Measurements from ENCODE around the gene SRC. TPM values are rescaled to one million over a fixed set of nuclear protein-coding genes. Genes with fewer than 3 reads are reported as not detected.

The SRC gene
- total and polyA plus RNA-seq, 2 of the 8 experiments (the other 6 are each of a cell fraction or from before 2014, with no cell fraction given), result 27.6 to 28.8 TPM

- Histone ChIP-seq H3K27me3 (replicated peaks in 1 of 4; ENCODE audit: control insufficient read depth in 3 of 4, extremely low read depth in 1 of 4, insufficient read depth in 3 of 4, low read length in 3 of 4) (peaks cover 0 to 22% (median 14%) of the 10 kb centered on the region in 4 experiments; a peak in 4 of 7 replicates), H3K56ac (replicated peaks; ENCODE audit: insufficient read length, low read depth, low read length) (no peak overlapping the region), H4K20me1 (replicated peaks in 1 of 2; ENCODE audit: control insufficient read depth in 1 of 2, insufficient read depth in 2 of 2, low read length in 2 of 2) (peaks cover 0 to 2% of the 10 kb centered on the region in 2 experiments), H3K79me1 (ENCODE audit: low read depth, low read length) (no peaks in the 10 kb centered on the region; the same call in 1 of the 2 replicates), H3K9ac (replicated peaks in 1 of 4; ENCODE audit: extremely low read depth in 1 of 4, low read depth in 3 of 4, low read length in 3 of 4) (no peak overlapping the region), H3K4ac (replicated peaks; ENCODE audit: insufficient read length, low read depth, low read length) (peak overlapping the region; percentile 91), H2BK12ac (ENCODE audit: low read depth, low read length) (peak overlapping the region; percentile 86; the same call in 1 of the 2 replicates), H3K4me1 (replicated peaks in 1 of 4; ENCODE audit: control insufficient read depth in 3 of 4, insufficient read depth in 4 of 4, low read length in 3 of 4) (peaks cover 7 to 46% (median 29%) of the 10 kb centered on the region in 4 experiments), H2BK20ac (ENCODE audit: low read length) (peak overlapping the region; percentile 76), H3K23ac (ENCODE audit: insufficient read length) (no peak overlapping the region), H3K4me2 (ENCODE audit: insufficient read depth in 1 of 2, low read depth in 2 of 2, low read length in 2 of 2) (peak overlapping the region; percentile 59 to 77), H3K23me2 (ENCODE audit: low read depth, low read length) (peaks cover 11% of the 10 kb centered on the region), H2BK15ac (ENCODE audit: low read length) (peak overlapping the region; percentile 36; the same call in 1 of the 2 replicates), H3K4me3 (ENCODE audit: extremely low read depth in 1 of 4, insufficient read depth in 2 of 4, low read depth in 3 of 4, low read length in 4 of 4) (peak overlapping the region; percentile 6 to 48 (median 22); a peak in 4 of 8 replicates), H3K14ac (ENCODE audit: insufficient read length) (no peak overlapping the region), H4K91ac (replicated peaks; ENCODE audit: insufficient read length, low read length) (peak overlapping the region; percentile 93), H3K9me3 (ENCODE audit: insufficient read depth in 2 of 2, low read depth in 1 of 2, low read length in 1 of 2) (no peaks in the 10 kb centered on the region), H2AK5ac (ENCODE audit: low read depth, low read length) (peak overlapping the region; percentile 71), H2AFZ (ENCODE audit: low read length) (peak overlapping the region; percentile 68; the same call in 1 of the 2 replicates), H4K8ac (ENCODE audit: extremely low read depth, insufficient read depth, low read length) (peak overlapping the region; percentile 29; the same call in 1 of the 2 replicates), H3K79me2 (ENCODE audit: control insufficient read depth in 1 of 2, insufficient read depth in 2 of 2, low read length in 2 of 2) (no peaks in the 10 kb centered on the region), H3K27ac (ENCODE audit: low read depth, low read length) (no peak overlapping the region), H3K36me3 (ENCODE audit: control insufficient read depth in 2 of 4, insufficient read depth in 4 of 4, low read length in 3 of 4) (no peaks in the 10 kb centered on the region; a peak in 1 of 8 replicates), H2BK5ac (ENCODE audit: low read depth, low read length) (peak overlapping the region; percentile 68; the same call in 1 of the 2 replicates), H2BK120ac (replicated peaks; ENCODE audit: low read depth, low read length) (peak overlapping the region; percentile 62), H4K5ac (ENCODE audit: insufficient read length, low read depth, low read length) (no peak overlapping the region), H3K18ac (ENCODE audit: extremely low read depth, low read length) (peak overlapping the region; percentile 86)
- TF ChIP-seq CREB1 (IDR thresholded peaks at IDR 0.05) (no peak), SP1 (IDR thresholded peaks at IDR 0.05; ENCODE audit: low read depth, low read length) (no peak), MAX (IDR thresholded peaks at IDR 0.05) (no peak; the same call in 1 of the 2 replicates), GABPA (IDR thresholded peaks at IDR 0.05; ENCODE audit: borderline replicate concordance, insufficient read depth, low read length) (no peak), MAFK (IDR thresholded peaks at IDR 0.05; ENCODE audit: low read depth, low read length) (no peak), EP300 (IDR thresholded peaks at IDR 0.05; ENCODE audit: borderline replicate concordance in 1 of 2, low read depth in 2 of 2, low read length in 2 of 2) (no peak), JUND (IDR thresholded peaks at IDR 0.05; ENCODE audit: low read length) (no peak), EGR1 (IDR thresholded peaks at IDR 0.05; ENCODE audit: borderline replicate concordance, low read depth, low read length) (no peak), BACH1 (IDR thresholded peaks at IDR 0.05; ENCODE audit: low read length) (no peak)
- 50% methylated on average over 16 of the region's 29 CpGs; no CpG with 5 or more reads in 1 of the 2 experiments for WGBS, 2 experiments (ENCODE audit: extremely low coverage in 1 of 2, insufficient coverage in 1 of 2, insufficient read length in 1 of 2, insufficient replicate concordance in 2 of 2, low coverage in 1 of 2, low lambda C conversion rate in 2 of 2, missing lambda C conversion rate in 1 of 2)
- DNase-seq (ENCODE audit: low read depth in 1 of 2, low spot score in 2 of 2) (peak in 1 of 2 experiments; percentile 49), FAIRE-seq (no peak)
- ChIA-PET CTCF (ENCODE audit: partially characterized antibody) (interaction anchor here (0.6 to 2.0 kb wide), 8 partner anchors 9 to 144 kb away, joined by 3 to 9 read pairs (median 4); no protein-coding TSS in a partner anchor), POLR2A (ENCODE audit: partially characterized antibody) (interaction anchor here (0.7 to 2.7 kb wide), 5 partner anchors 17 to 106 kb away, joined by 3 to 13 read pairs (median 4); partner anchors contain the start of gene NNAT)
Observed at GRCh38 chr20:37414224-37415035, 68.5 kb downstream of the SRC start.

All from H1 (cell line).